HUDEP-2 (cell line): Measurements from ENCODE around the gene PFKP.
A peak's percentile ranks its signal among the peaks of the same experiment; 100 is the strongest.
"Not testable (repeated sequence)": the region's sequence is repeated elsewhere in the genome, so short reads cannot be mapped to it uniquely, and the experiment has no call there.

Experiments used
- DNase-seq, 76 experiments: peaks; one replicate each; lab custom pipeline; 2025; ENCODE audit not compliant: unreplicated experiment in 76 of 76; lab: John Stamatoyannopoulos, UW

PFKP gene

GRCh38 chr10:3094609-3095036, 27.3 kb downstream of the PFKP start:
- peak in 2 of 76 experiments; percentile 13 to 32 for DNase-seq

DNA sequence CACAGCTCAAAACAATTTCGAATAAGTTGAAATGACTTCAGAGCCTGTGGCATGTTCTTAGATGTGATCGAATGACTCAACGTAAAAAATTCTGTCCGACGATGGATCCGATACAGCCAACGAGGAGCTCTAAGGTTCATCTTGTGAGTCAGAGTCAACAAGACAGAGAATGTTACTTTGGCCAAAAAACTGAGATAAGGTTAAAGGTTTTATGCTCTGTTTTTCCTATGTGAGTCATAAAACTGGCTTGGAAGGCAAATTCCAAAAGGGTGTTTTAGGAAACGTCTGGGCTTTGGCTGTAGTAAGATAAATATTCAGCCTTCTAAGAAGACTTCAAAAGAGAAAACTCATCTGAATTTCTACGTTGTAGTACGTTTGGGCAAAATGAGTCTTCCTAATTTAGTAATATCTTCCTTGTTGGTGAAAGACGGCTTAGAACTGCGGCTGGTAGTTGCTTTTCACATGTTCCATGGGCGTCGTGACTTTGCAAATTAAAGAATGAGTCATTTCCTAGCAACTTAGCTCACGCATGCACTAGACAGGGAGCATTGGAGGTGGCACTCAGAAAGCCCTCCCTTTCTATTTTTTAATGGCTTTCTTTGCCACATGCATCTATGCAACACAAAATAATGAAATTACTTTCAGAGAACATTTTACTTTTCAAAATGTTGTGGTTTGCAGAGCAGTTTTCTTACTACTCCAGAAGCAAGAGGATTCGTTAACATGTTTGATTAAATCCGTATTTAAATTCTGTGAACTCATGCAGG, 28.2 kb downstream of the PFKP start:
- peak in 69 of 76 experiments; percentile 3 to 85 (median 55) for DNase-seq

DNA sequence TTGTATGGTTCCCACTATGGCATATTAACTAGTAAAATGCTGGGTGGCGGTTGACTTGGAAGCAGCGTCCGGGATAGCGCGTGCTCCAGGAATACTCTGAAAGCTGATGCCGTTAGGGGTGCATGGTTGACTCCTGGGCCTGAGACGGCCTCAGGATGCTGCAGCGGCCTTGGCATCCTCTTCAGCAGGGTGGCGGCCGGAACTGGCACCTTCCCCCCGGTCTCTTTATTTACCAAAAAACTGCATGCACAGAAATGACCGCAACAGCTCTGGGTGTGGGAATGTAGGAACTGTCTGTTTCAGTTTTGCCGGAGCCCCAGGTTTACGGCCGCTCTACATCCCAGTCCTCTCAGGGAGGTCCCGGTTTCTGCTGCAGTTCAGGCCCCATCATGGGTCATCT, 28.8 kb downstream of the PFKP start:
- DNase-seq = no peak

DNA sequence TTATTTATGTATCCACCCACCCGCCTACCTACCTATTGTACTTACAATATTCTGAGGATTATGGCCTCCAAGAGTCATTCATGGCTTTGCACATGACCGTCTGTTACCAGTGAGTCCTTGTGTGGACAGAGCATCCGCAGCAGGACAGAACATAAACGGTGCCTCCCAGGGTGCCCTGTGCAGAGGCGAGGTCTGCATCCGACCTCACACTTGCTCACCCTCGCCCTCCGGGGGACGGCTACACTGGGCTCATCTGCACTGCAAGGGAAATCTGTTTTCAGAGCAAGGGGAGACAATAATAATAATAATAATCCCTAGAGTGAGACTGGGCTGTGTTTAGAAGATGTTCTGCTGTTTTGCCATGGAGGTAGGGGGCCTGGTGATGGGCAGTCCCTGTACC, 29.8 kb downstream of the PFKP start:
- DNase-seq = no peak

DNA sequence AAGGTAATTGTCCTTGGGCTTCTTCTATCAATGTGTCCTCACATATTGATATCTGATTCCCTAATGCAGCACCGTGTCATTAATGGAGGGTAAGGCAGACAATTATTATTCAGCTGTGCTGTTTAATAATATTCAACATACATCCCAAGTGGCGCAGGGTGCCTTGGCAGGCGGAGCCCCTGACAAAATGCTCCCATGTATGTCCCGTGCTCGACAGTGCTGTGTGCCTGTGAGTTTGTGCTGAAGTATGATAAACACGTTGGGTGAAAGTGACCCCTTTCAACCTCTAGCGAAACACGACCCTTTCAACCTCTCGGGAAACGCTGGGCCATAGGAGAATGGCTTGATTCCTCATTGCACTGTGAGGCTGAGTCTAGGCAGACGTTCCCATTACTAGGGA, 31.3 kb downstream of the PFKP start:
- no peak for DNase-seq

- no peak for DNase-seq
Measured at GRCh38 chr10:3099291-3100092, 32.1 kb downstream of the PFKP start.

DNA sequence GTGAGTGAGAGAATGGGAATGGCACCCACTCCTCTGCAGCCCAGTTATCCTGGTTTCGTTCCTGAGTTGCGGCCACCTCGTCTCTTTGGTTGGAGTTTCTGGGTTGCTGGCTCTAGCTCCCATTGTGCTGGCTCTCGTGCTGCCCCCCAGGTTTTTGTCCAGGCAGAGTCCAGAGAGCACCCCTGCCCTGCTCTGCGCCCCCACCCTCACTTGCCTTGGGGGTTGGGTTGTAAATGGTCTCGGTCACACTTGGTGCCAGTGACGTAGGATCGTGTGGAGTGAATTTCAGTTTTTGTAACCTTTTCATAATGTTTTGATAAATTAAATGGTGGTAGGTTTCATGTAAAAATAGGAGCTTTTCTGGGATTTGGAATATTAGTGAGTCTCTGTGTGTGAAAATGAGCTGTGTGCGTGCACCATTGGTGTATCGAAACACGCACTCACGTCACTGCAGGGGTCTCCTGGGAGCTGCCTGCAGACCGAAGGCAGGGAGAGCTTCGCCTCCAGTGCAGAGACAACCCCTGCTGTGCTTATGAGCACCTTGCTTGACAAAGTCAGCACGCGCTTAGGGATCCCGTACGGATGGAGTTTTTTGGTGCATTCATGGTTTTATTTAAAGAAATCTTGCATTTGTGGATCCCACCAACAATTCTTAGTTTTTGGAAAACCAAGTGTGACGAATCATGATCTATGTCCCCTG, 32.9 kb downstream of the PFKP start:
- DNase-seq = no peak

- no peak for DNase-seq
Measured at GRCh38 chr10:3100856-3101640, 33.7 kb downstream of the PFKP start.

DNA sequence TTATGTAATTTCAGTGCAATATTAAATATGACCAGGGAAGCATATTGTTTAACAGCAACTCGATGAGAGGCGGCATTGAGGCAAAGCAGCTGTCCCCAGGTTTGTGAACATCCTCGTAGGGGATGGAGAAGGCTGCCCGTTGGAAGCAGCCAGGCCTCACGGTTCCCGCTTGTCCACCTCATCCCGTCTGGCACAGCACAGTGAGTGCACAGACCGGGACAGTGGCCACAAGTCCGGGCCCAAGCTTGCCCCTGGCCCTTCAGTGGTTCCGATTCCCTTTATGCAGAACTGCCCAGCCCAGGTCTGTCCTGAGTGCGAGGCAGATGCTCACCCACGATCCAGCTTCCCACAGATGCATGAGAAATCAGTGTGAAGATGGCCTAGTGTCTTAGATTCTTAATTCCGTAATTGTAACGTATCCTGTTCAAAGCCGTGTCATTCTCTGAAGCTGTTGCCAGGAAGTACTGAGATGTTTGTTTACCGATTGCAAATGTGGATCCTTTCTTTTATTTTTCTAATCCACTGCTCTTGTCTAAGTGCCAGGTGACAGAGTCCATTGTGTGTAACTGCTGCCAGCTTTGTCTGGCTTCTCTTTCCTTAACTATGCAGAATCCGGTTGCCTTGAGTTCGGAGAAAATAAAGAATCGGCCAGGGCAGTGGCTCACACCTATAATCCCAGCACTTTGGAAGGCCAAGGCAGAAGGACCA, 35.5 kb downstream of the PFKP start:
- no peak for DNase-seq

- DNase-seq = no peak
Measured at GRCh38 chr10:3103646-3104045, 36.3 kb downstream of the PFKP start.

GRCh38 chr10:3104251-3104918, 37.0 kb downstream of the PFKP start:
- no peak for DNase-seq

DNA sequence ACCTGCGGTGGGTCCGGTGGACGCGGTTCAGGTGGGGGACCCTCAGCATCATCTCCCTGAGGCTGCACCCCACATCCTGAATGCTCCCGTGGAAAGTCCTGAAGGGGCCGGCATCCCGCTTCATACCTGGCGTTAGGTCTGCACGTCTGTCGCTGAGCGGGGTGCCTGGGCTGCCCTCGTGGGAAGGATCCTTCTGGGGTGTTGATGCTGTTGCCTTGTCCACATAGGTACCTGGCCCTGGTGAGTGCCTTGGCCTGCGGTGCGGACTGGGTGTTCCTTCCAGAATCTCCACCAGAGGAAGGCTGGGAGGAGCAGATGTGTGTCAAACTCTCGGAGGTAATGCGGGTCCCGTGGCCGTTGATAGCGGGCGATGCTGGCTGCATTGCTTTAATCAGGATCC, 37.8 kb downstream of the PFKP start:
- DNase-seq = no peak

GRCh38 chr10:3105905-3106304, 38.6 kb downstream of the PFKP start:
- no peak for DNase-seq

DNA sequence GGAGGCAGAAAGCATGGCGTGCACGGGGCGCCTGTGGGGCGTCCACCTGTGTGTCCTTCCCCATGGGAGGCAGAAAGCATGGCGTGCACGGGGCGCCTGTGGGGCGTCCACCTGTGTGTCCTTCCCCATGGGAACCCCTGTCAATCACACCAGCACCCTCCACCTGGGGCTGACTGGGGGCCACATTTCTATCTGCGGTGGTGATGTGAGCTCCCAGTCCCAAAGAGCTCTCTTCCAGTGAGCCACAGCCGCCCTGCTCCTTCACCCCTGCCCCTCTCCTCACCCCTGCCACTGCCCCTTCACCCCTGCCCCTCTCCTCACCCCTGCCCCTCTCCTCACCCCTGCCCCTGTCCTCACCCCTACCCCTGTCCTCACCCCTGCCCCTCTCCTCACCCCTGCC, 39.0 kb downstream of the PFKP start:
- DNase-seq = not testable (repeated sequence)

- no peak for DNase-seq
Measured at GRCh38 chr10:3106928-3107425, 39.6 kb downstream of the PFKP start.

- DNase-seq = no peak
Measured at GRCh38 chr10:3107426-3107961, 40.1 kb downstream of the PFKP start.

- DNase-seq = no peak
Measured at GRCh38 chr10:3108033-3108432, 40.7 kb downstream of the PFKP start.

DNA sequence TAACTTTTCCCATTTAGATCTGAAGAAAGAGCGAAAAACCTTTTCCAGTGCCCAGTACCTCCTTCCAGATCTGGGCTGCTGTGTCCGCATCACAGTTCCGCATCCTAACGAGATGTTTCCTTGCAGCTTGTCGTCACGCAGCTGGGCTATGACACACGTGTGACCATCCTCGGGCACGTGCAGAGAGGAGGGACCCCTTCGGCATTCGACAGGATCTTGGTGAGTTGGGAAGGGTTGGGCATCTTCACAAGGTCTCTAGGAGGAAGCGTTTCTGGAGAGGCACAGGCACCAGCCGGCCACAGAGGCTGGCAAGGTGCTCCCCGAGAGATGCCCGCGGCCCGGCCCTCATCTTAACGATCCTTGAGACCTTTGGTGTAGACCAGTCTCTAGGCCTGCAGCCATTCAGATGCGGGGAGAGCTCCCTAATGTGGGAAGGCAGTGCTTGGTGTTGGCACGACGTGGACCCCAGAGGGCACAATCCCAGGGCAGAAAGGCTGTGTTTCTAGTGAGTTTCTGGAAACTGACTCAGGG, 41.3 kb downstream of the PFKP start:
- DNase-seq = no peak

GRCh38 chr10:3109196-3109595, 41.8 kb downstream of the PFKP start:
- DNase-seq = no peak
